Measurements from ENCODE around the gene HEATR3. TPM values are rescaled to one million over a fixed set of nuclear protein-coding genes. Genes with fewer than 3 reads are reported as not detected.

HEATR3 gene
- polyA plus RNA-seq, 3 donors: 10.4 to 40.6 (median 10.7) TPM

DNA sequence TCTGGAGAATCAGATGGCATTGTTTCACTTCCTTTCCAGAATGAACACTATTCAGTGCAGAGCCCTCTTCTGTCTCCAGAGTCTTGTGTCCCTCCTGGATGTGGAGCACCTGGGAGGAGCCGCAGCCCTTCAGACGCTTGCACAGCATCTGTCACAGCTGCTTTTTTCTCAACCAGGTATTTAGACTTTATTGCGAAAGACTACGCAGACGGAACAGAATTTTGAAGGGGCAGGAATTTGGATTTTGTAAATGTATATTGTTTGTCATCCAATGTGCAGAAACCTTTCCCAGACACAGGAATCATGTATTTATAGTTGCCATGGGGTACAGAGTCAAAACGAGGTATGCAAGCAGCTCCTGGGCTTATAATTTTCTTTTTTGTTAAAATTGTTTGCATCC lies 20.4 kb downstream of the HEATR3 start:
- H3K27ac Mint-ChIP-seq: peak overlapping the region in 3 of 7 donors; percentile 18 to 37 (median 36)
- intact Hi-C loops (cut with micrococcal nuclease): loop anchor here in 1 of 2 donors (5.0 kb wide), 1 partner anchor 66 kb away; the partner anchor contains the start of gene TENT4B
- peaks cover 9% of the 10 kb centered on the region for H4K20me1 ChIP-seq (ENCODE audit: insufficient read depth, low read length)
- no peaks in the 10 kb centered on the region for H3K9me3 Mint-ChIP-seq
- H3K36me3 ChIP-seq (replicated peaks in 1 of 2; ENCODE audit: control insufficient read depth in 1 of 2, insufficient read depth in 2 of 2, low read length in 2 of 2): peaks cover 92 to 96% of the 10 kb centered on the region in 2 donors
- TF ChIP-seq, protein P1, sequence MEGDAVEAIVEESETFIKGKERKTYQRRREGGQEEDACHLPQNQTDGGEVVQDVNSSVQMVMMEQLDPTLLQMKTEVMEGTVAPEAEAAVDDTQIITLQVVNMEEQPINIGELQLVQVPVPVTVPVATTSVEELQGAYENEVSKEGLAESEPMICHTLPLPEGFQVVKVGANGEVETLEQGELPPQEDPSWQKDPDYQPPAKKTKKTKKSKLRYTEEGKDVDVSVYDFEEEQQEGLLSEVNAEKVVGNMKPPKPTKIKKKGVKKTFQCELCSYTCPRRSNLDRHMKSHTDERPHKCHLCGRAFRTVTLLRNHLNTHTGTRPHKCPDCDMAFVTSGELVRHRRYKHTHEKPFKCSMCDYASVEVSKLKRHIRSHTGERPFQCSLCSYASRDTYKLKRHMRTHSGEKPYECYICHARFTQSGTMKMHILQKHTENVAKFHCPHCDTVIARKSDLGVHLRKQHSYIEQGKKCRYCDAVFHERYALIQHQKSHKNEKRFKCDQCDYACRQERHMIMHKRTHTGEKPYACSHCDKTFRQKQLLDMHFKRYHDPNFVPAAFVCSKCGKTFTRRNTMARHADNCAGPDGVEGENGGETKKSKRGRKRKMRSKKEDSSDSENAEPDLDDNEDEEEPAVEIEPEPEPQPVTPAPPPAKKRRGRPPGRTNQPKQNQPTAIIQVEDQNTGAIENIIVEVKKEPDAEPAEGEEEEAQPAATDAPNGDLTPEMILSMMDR (IDR thresholded peaks at IDR 0.05): no peak
- peaks cover 80 to 89% of the 10 kb centered on the region in 2 donors for H3K36me3 Mint-ChIP-seq
- peaks cover 9% of the 10 kb centered on the region for H3K79me2 ChIP-seq (ENCODE audit: insufficient read depth, low read length)
- no peak overlapping the region for H2AFZ ChIP-seq (ENCODE audit: insufficient read depth, low read depth, low read length, poor library complexity, severe bottlenecking)
- no peak overlapping the region for H3K9ac ChIP-seq (ENCODE audit: insufficient read depth, low read length, poor library complexity, severe bottlenecking)
- no peak for DNase-seq
- H3K4me1 ChIP-seq (ENCODE audit: control insufficient read depth in 1 of 2, insufficient read depth in 2 of 2, low read length in 2 of 2): no peaks in the 10 kb centered on the region
- no peak overlapping the region for H3K4me2 ChIP-seq (replicated peaks; ENCODE audit: extremely low read depth, low read length, poor library complexity, severe bottlenecking)
- no peak overlapping the region for H3K4me3 Mint-ChIP-seq
- H3K4me3 ChIP-seq (replicated peaks in 1 of 3; ENCODE audit: low read depth in 2 of 3, low read length in 3 of 3): no peak overlapping the region
- H3K27me3 ChIP-seq (ENCODE audit: control insufficient read depth in 2 of 2, insufficient read depth in 2 of 2, low read length in 2 of 2): no peaks in the 10 kb centered on the region
- no peaks in the 10 kb centered on the region for H3K4me1 Mint-ChIP-seq
- H3K27ac ChIP-seq (ENCODE audit: low read depth in 1 of 2, low read length in 2 of 2): peak overlapping the region in 1 of 2 donors; percentile 20
- no peaks in the 10 kb centered on the region for H3K27me3 Mint-ChIP-seq (ENCODE audit: low read depth in 3 of 3)
- no peaks in the 10 kb centered on the region for H3K9me3 ChIP-seq (replicated peaks in 1 of 2; ENCODE audit: control insufficient read depth in 1 of 2, insufficient read depth in 1 of 2, low read length in 2 of 2)
- 100% methylated on average over 1 of the region's 6 CpGs for WGBS (ENCODE audit: insufficient coverage)

DNA sequence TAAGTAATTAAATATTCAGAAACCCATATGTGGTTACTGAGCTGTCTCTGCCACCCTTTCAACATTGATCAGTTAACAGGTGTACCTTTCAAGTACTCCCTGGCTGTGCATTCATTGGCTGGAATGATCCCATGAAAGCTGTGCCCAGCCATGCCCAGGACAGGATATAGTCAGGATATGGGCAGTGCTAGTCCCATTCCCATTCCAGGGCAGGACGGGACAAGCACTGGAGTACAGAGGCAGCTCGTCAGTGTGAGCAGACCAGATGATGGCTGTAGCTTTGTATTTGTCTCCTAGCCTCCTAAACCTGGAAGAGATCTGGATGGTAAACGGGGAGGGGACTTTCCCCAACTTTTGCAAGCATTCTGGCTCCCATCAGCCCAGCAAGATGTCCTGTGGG lies 22.5 kb downstream of the HEATR3 start:
- peaks cover 68 to 85% of the 10 kb centered on the region in 2 donors for H3K36me3 Mint-ChIP-seq
- DNase-seq: no peak
- TF ChIP-seq, protein P1 (IDR thresholded peaks at IDR 0.05): no peak
- H2AFZ ChIP-seq (ENCODE audit: insufficient read depth, low read depth, low read length, poor library complexity, severe bottlenecking): no peak overlapping the region
- WGBS (ENCODE audit: insufficient coverage): no CpG with 5 or more reads among the region's 3 CpGs
- H3K27ac Mint-ChIP-seq: peak overlapping the region in 2 of 7 donors; percentile 40 to 70
- H3K27me3 ChIP-seq (ENCODE audit: control insufficient read depth in 2 of 2, insufficient read depth in 2 of 2, low read length in 2 of 2): no peaks in the 10 kb centered on the region
- no peak overlapping the region for H3K9ac ChIP-seq (ENCODE audit: insufficient read depth, low read length, poor library complexity, severe bottlenecking)
- no peaks in the 10 kb centered on the region for H3K9me3 ChIP-seq (replicated peaks in 1 of 2; ENCODE audit: control insufficient read depth in 1 of 2, insufficient read depth in 1 of 2, low read length in 2 of 2)
- no peak overlapping the region for H3K4me2 ChIP-seq (replicated peaks; ENCODE audit: extremely low read depth, low read length, poor library complexity, severe bottlenecking)
- intact Hi-C loops (cut with micrococcal nuclease): loop anchor here in 1 of 2 donors (5.0 kb wide), 1 partner anchor 64 kb away; the partner anchor contains the start of gene TENT4B
- peaks cover 72 to 75% of the 10 kb centered on the region in 2 donors for H3K36me3 ChIP-seq (replicated peaks in 1 of 2; ENCODE audit: control insufficient read depth in 1 of 2, insufficient read depth in 2 of 2, low read length in 2 of 2)
- H4K20me1 ChIP-seq (ENCODE audit: insufficient read depth, low read length): peaks cover 6% of the 10 kb centered on the region
- peaks cover 6% of the 10 kb centered on the region in 2 donors for H3K4me1 ChIP-seq (ENCODE audit: control insufficient read depth in 1 of 2, insufficient read depth in 2 of 2, low read length in 2 of 2)
- no peak overlapping the region for H3K4me3 ChIP-seq (replicated peaks in 1 of 3; ENCODE audit: low read depth in 2 of 3, low read length in 3 of 3)
- H3K79me2 ChIP-seq (ENCODE audit: insufficient read depth, low read length): no peaks in the 10 kb centered on the region
- H3K4me1 Mint-ChIP-seq: peaks cover 8% of the 10 kb centered on the region
- no peaks in the 10 kb centered on the region for H3K9me3 Mint-ChIP-seq
- peak overlapping the region in 1 of 2 donors; percentile 70 for H3K27ac ChIP-seq (ENCODE audit: low read depth in 1 of 2, low read length in 2 of 2)
- H3K4me3 Mint-ChIP-seq: no peak overlapping the region
- H3K27me3 Mint-ChIP-seq (ENCODE audit: low read depth in 3 of 3): peaks cover 0 to 2% (median 0%) of the 10 kb centered on the region in 3 donors
